NOMO-1 (cell line): ENCODE data around the gene HIGD1C.
A peak's percentile ranks its signal among the peaks of the same experiment; 100 is the strongest.
"Not testable (repeated sequence)": the region's sequence is repeated elsewhere in the genome, so short reads cannot be mapped to it uniquely, and the experiment has no call there.

Experiments used
- DNase-seq, 2 experiments: peaks; one replicate each; lab custom pipeline; 2025; ENCODE audit not compliant: unreplicated experiment in 2 of 2; lab: John Stamatoyannopoulos, UW

HIGD1C gene

GRCh38 chr12:50933459-50934124, 18.8 kb upstream of the HIGD1C start:
- no peak for DNase-seq

GRCh38 chr12:50934371-50934851, 17.9 kb upstream of the HIGD1C start:
- peak; percentile 33 to 61 for DNase-seq

- DNase-seq: peak; percentile 23 to 74
Observed at GRCh38 chr12:50934981-50935807, 17.1 kb upstream of the HIGD1C start.

- peak in 1 of 2 experiments; percentile 13 for DNase-seq
Observed at GRCh38 chr12:50936821-50937530, 15.4 kb upstream of the HIGD1C start.

GRCh38 chr12:50937653-50938052, 14.7 kb upstream of the HIGD1C start:
- no peak for DNase-seq

- DNase-seq: no peak
Observed at GRCh38 chr12:50947933-50948626, 4.3 kb upstream of the HIGD1C start.

GRCh38 chr12:50948798-50949197, 3.5 kb upstream of the HIGD1C start:
- DNase-seq: no peak

- no peak for DNase-seq
Observed at GRCh38 chr12:50949801-50950302, 2.5 kb upstream of the HIGD1C start.

- DNase-seq: no peak
Observed at GRCh38 chr12:50951112-50951511, 1.2 kb upstream of the HIGD1C start.

- DNase-seq: no peak
Observed at GRCh38 chr12:50953047-50953446, 703 bp downstream of the HIGD1C start.

GRCh38 chr12:50954789-50955188, 2.4 kb downstream of the HIGD1C start:
- not testable (repeated sequence) for DNase-seq

- no peak for DNase-seq
Observed at GRCh38 chr12:50955288-50955687, 2.9 kb downstream of the HIGD1C start.

GRCh38 chr12:50955697-50956096, 3.4 kb downstream of the HIGD1C start:
- DNase-seq: no peak

- no peak for DNase-seq
Observed at GRCh38 chr12:50960130-50960529, 7.8 kb downstream of the HIGD1C start.

GRCh38 chr12:50961708-50962107, 9.4 kb downstream of the HIGD1C start:
- no peak for DNase-seq

- DNase-seq: no peak
Observed at GRCh38 chr12:50964432-50964831, 12.1 kb downstream of the HIGD1C start.

GRCh38 chr12:50971946-50972345, 19.6 kb downstream of the HIGD1C start:
- DNase-seq: no peak

- DNase-seq: no peak
Observed at GRCh38 chr12:50979369-50980052, 27.2 kb downstream of the HIGD1C start.

- DNase-seq: no peak
Observed at GRCh38 chr12:50980545-50980944, 28.2 kb downstream of the HIGD1C start.
